DMS 273 (cell line): ENCODE data around the gene MMP1.

Source experiments
- DNase-seq: peaks from one replicate; lab custom pipeline; 2025; ENCODE audit not compliant: unreplicated experiment; lab: John Stamatoyannopoulos, UW

Gene MMP1

GRCh38 chr11:102798012-102798746 is at the start of gene MMP1:
Gene MMP1 (minus strand): TSS chr11:102798160. CDS start chr11:102798092, 68 bp downstream.
- DNase-seq: no peak

- no peak for DNase-seq
Observed at GRCh38 chr11:102846292-102846691, 48.3 kb upstream of the MMP1 start.

GRCh38 chr11:102843489-102843888 is 45.5 kb upstream of the MMP1 start, which contains the start of gene MMP3:
Gene MMP3 (minus strand): TSS chr11:102843609. CDS start chr11:102843546, 63 bp downstream.
- no peak for DNase-seq

GRCh38 chr11:102842930-102843329 is 45.0 kb upstream of the MMP1 start:
- no peak for DNase-seq

GRCh38 chr11:102840018-102840417 is 42.1 kb upstream of the MMP1 start:
- no peak for DNase-seq

GRCh38 chr11:102837646-102838045 is 39.7 kb upstream of the MMP1 start:
- DNase-seq: no peak

- DNase-seq: no peak
Observed at GRCh38 chr11:102837156-102837555, 39.2 kb upstream of the MMP1 start.

GRCh38 chr11:102836290-102836875 is 38.4 kb upstream of the MMP1 start:
- DNase-seq: no peak

GRCh38 chr11:102833731-102834130 is 35.8 kb upstream of the MMP1 start:
- DNase-seq: no peak

- DNase-seq: no peak
Observed at GRCh38 chr11:102832612-102833011, 34.7 kb upstream of the MMP1 start.

GRCh38 chr11:102831489-102832440 is 33.8 kb upstream of the MMP1 start:
- DNase-seq: no peak

- DNase-seq: no peak
Observed at GRCh38 chr11:102831128-102831488, 33.1 kb upstream of the MMP1 start.

- DNase-seq: no peak
Observed at GRCh38 chr11:102830001-102830727, 32.2 kb upstream of the MMP1 start.

GRCh38 chr11:102829316-102830000 is 31.5 kb upstream of the MMP1 start:
- DNase-seq: no peak

GRCh38 chr11:102824556-102824955 is 26.6 kb upstream of the MMP1 start:
- no peak for DNase-seq

- DNase-seq: no peak
Observed at GRCh38 chr11:102819491-102819890, 21.5 kb upstream of the MMP1 start.

- DNase-seq: no peak
Observed at GRCh38 chr11:102813484-102813883, 15.5 kb upstream of the MMP1 start.

- no peak for DNase-seq
Observed at GRCh38 chr11:102812188-102812587, 14.2 kb upstream of the MMP1 start.

GRCh38 chr11:102810950-102811660 is 13.1 kb upstream of the MMP1 start:
- DNase-seq: peak; percentile 6

- no peak for DNase-seq
Observed at GRCh38 chr11:102809971-102810370, 12.0 kb upstream of the MMP1 start.
